AG10803 (cell line): ENCODE results near the gene TMEM208.
A peak's percentile ranks its signal among the peaks of the same experiment; 100 is the strongest.

ENCODE experiments used
- DNase-seq: peaks from one replicate; pipeline ENCODE4 v3.0.0; 2010; ENCODE audit warnings: low read depth
- H3K4me3 ChIP-seq: 2 replicates; pipeline ENCODE4 v1.5.1; 2011; ENCODE audit warnings: mild to moderate bottlenecking, low read length, control low read depth
- CTCF ChIP-seq: conservative IDR thresholded peaks from 2 replicates; pipeline ENCODE4 v1.5.1; 2011; ENCODE audit warnings: mild to moderate bottlenecking, low read length, control low read depth, inconsistent platforms

Gene TMEM208

GRCh38 chr16:67229906-67230808 lies 3.2 kb downstream of the TMEM208 start:
- DNase-seq, result no peak
- no peak overlapping the region for H3K4me3 ChIP-seq
- no peak for TF ChIP-seq CTCF

GRCh38 chr16:67230809-67231660 lies 4.1 kb downstream of the TMEM208 start:
- TF ChIP-seq CTCF, result no peak

GRCh38 chr16:67233596-67233995 lies 6.7 kb downstream of the TMEM208 start:
- no peak for TF ChIP-seq CTCF
- no peak overlapping the region for H3K4me3 ChIP-seq
- no peak for DNase-seq

More at GRCh38 chr16:67230809-67231660, 4.1 kb downstream of the TMEM208 start:
- H3K4me3 ChIP-seq, result no peak overlapping the region
- no peak for DNase-seq

- H3K4me3 ChIP-seq, result no peak overlapping the region
- DNase-seq, result no peak
- TF ChIP-seq CTCF, result no peak
These were observed 7.3 kb downstream of the TMEM208 start for GRCh38 chr16:67234180-67234597.

- no peak for DNase-seq
- TF ChIP-seq CTCF, result no peak
- no peak overlapping the region for H3K4me3 ChIP-seq
These were observed 9.1 kb downstream of the TMEM208 start for GRCh38 chr16:67235816-67236562.

GRCh38 chr16:67236563-67237395 lies 9.8 kb downstream of the TMEM208 start:
- no peak overlapping the region for H3K4me3 ChIP-seq
- TF ChIP-seq CTCF, result no peak
- DNase-seq, result peak; percentile 33
